Fibroblast of gingiva (primary cell): ENCODE results near the gene CSHL1.
"Not testable (repeated sequence)": the region's sequence is repeated elsewhere in the genome, so short reads cannot be mapped to it uniquely, and the experiment has no call there.

Experiments
- DNase-seq: peaks from one replicate; pipeline ENCODE4 v3.0.0-alpha.2; 2011; ENCODE audit warnings: low read depth

Gene CSHL1

DNA sequence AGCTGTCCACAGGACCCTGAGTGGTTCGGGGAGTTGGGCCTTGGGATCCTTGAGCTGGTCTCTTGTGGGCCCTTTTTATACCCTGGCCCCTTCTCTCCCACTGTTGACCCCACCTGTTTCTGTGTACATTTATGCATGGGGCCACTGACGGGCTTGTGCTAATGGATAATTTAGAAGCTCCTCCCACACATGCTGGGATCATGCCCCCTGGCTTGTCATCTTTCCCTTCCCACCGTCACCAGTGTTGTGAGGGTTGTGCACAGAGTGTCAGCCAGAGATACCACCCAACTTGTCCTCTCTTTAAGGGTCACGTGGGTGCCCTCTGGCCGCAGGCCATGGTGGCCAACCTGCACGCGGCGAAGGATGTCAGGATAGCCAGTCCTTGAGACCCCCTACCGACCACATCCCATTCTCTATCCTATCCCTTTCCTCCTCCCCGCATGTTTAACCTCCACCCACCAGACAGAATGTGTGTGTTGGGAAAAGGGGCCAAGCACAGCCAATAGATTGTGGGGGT is 7.8 kb upstream of the CSHL1 start, which contains the start of gene GH1:
Gene GH1, minus strand, starts transcription at position 51 of the 517 bp plus-strand sequence. CDS start 63 bp downstream, outside the sequence.
- not testable (repeated sequence) for DNase-seq

- DNase-seq: no peak
These were observed 7.2 kb upstream of the CSHL1 start for GRCh38 chr17:63918305-63918704.

DNA sequence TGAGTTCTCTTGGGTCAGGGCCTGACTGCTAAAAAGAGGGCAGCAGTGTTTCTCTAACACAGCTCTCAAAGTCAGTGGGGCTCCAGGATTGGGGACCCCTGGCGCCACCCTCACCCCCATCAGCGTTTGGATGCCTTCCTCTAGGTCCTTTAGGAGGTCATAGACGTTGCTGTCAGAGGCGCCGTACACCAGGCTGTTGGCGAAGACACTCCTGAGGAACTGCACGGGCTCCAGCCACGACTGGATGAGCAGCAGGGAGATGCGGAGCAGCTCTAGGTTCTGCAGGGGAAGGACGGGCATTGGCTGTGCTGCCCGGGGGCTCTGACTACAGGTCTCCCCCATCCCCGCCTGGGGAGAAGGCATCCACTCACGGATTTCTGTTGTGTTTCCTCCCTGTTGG is 6.6 kb upstream of the CSHL1 start:
- DNase-seq: no peak

DNA sequence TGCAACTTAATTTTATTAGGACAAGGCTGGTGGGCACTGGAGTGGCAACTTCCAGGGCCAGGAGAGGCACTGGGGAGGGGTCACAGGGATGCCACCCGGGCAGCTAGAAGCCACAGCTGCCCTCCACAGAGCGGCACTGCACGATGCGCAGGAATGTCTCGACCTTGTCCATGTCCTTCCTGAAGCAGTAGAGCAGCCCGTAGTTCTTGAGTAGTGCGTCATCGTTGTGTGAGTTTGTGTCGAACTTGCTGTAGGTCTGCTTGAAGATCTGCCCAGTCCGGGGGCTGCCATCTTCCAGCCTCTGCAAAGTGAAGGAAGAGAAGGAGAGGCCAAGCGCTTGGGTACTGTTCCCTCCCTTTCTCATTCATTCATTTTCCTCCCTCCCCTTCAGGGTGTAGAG is 6.1 kb upstream of the CSHL1 start:
- DNase-seq: not testable (repeated sequence)

- no peak for DNase-seq
These were observed 5.6 kb upstream of the CSHL1 start for GRCh38 chr17:63916566-63917185.

DNA sequence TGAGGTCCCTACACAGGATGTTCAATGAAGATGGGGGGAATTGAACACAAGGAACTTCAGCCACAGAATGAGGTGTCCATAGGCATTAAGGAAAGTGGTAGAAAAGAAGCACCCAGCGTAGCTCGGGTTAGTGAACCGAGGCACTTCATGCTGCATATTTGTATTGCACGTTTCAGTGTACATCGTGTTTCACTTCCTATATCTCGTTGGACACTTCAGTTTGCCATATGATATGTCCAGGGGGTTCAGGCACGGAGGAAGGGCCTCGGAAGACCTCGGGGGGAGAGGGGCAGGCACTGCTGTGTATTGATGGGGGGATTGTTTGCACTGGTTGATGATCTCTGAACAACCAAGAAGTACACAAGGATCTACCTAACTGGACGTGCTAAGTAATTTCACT is 4.7 kb upstream of the CSHL1 start:
- DNase-seq: not testable (repeated sequence)

- DNase-seq: no peak
These were observed 3.4 kb upstream of the CSHL1 start for GRCh38 chr17:63914471-63914870.

- no peak for DNase-seq
These were observed 621 bp upstream of the CSHL1 start for GRCh38 chr17:63911657-63912100.

DNA sequence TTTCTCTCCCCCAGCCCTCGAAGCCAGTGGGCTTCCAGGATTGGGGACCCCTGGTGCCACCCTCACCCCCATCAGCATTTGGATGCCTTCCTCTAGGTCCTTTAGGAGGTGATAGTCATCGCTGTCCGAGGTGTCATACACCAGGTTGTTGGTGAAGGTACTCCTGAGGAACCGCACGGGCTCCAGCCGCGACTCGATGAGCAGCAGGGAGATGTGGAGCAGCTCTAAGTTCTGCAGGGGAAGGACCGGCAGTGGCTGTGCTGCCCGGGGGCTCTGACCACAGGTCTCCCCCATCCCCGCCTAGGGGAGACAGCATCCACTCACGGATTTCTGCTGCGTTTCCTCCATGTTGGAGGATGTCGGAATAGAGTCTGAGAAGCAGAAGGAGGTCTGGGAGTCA is 962 bp downstream of the CSHL1 start:
- no peak for DNase-seq

DNA sequence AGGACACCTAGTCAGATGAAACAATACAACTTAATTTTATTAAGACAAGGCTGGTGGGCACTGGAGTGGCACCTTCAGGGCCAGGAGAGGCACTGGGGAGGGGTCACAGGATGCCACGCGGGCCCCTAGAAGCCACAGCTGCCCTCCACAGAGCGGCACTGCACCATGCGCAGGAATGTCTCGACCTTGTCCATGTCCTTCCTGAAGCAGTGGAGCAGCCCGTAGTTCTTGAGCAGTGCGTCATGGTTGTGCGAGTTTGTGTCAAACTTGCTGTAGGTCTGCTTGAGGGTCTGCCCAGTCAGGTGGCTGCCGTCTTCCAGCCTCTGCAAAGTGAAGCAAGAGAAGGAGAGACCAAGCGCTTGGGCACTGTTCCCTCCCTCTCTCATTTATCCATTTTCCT is 1.5 kb downstream of the CSHL1 start:
- DNase-seq: not testable (repeated sequence)

GRCh38 chr17:63907161-63907778 is 3.8 kb downstream of the CSHL1 start:
- not testable (repeated sequence) for DNase-seq

GRCh38 chr17:63904796-63905195 is 6.3 kb downstream of the CSHL1 start:
- not testable (repeated sequence) for DNase-seq

DNA sequence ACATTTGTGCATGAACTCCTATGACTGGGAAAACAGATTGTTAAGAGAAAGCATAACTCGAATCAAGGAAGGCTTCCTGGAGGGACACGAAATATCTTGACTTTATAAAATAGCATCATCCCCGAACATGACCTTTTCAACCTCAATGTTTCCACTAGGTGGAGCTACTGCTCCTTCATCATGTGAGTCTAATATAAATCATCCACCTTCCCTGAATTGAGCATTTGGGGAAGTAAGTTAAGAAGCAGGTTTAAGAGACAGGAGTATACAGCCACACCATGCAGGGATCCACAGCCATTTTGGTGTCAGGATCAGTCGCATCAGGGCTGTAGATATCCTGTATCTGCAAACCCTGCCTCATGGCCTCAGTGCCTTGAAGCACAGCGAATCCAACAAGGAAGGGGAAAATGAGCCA is 7.3 kb downstream of the CSHL1 start:
- not testable (repeated sequence) for DNase-seq

GRCh38 chr17:63901971-63902370 is 9.1 kb downstream of the CSHL1 start:
- not testable (repeated sequence) for DNase-seq

DNA sequence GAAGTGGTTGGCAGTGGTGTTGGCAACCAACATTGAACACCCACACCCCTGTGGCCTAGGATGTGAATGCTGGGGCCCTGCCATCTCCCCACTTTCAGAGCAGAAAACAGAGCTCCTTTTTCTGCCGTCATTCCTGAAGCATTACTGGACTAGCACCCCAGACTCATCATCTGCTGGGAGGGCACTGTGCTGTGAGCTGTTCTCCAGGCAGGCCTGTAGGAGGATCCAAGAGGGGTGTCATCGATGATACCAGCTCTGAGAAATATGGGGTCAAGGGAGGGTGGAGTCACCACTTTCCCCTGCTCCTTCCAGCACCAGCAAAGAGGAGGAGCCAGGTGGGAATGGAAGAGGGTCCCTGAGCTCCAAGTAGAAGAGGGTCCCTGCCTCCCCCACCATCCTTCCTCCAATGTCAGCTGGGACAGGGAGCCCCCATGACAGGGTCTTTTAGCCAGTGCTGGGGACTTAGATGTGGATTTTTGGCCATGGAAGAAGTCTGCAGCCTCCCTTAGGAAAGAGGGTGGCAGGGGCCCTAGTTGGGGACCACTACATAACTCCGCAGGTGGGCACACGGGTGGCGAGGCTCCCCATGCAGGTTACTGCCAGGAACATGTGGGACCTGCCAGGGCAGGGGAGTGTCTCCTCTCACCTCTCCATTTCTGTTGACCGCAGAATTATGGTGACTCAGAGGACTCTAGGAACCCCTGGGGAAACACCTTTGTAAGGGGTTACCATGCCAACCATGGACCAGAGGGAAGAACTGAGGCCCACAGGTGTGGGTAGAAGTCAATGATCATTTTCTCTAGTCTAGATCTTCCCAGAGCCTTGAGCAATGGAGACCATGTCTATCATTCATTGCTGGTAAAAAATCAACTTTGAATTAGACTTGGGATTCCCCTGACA is 11.9 kb downstream of the CSHL1 start:
- DNase-seq: not testable (repeated sequence)

GRCh38 chr17:63896524-63897354 is 14.3 kb downstream of the CSHL1 start, which contains the start of gene CSH1:
Gene CSH1, minus strand, starts transcription at chr17:63896574. Its CDS starts 63 bp downstream, at chr17:63896511.
- DNase-seq: not testable (repeated sequence)

GRCh38 chr17:63894821-63895220 is 16.2 kb downstream of the CSHL1 start:
- DNase-seq: not testable (repeated sequence)

DNA sequence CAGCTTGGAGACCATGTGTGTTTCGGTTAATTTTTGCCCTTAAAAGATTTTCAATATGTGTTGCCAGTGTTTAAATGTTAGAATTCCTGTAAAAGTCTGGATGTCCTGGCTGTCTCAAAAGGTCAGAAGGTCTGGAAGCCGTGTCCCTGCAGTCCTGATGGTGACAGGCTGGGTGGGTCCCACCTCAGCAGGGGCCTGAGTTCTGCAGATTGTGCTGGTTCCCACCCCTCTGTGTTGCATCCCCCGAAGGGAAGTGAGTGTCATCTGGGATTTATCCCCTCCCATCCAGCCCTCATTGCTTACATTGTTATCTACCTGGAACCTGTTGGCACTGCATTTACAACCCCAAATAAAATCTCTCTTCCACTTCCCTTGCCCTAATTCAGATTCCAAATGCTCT is 17.0 kb downstream of the CSHL1 start:
- DNase-seq: not testable (repeated sequence)

DNA sequence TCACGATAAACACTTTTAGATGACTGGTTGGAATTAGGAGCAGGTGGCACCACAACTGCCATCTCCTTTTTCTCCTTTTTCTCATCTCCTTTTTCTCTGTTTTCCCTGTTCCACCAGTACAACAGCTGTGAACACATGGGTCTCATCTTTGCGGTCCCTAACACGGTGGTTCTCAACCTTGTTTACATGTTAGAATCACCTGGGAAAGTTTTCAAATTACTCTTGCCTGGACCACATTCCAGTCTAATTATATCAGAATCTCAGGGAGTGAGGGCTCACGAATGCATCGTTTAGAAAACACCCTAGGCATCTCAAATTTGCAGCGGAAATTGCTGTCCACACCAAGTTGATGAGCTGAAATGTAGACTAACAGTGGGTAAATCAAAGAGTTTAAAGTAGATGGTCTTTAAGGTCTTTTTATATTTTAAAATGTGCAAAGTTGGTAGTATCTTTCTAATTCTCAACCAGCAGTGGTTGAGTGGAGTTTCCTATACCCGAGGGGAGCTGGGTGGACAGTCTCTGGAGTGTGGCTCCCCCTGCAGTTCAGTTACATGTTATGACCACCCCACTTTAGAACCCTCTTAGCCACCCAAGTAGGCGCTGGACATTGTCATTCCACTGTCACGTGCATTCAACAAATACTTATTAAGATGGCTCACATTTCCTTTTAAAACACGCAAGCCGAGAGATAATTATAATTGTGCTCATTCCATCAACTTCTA is 18.6 kb downstream of the CSHL1 start:
- not testable (repeated sequence) for DNase-seq

DNA sequence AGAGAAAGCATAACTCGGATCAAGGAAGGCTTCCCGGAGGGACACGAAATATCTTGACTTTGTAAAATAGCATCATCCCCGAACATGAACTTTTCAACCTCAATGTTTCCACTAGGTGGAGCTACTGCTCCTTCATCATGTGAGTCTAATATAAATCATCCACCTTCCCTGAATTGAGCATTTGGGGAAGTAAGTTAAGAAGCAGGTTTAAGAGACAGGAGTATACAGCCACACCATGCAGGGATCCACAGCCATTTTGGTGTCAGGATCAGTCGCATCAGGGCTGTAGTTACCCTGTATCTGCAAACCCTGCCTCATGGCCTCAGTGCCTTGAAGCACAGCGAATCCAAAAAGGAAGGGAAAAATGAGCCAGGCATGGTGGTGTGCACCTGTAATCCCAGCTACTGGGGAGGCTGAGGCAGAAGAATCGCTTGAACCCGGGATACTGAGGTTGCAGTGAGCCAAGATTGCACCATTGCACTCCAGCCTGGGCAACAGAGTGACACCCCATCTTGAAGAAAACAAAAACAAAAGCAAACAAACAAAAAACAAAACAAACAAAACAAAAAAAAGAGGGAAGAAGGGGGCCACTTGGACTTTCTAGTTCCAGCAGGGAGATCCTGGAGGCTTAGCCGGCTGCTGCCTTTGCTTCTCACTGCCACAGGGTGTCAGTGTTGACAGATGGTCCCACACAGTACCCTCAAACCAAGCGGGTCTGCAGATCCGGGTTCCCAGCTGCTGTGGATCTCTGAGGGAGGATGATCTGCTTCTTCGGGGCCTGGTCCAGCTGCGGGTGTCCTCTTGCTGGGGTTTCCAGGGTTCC is 21.8 kb downstream of the CSHL1 start:
- peak; percentile 29 for DNase-seq
